ENCODE results near the gene SNCAIP. TPM values are rescaled to one million over a fixed set of nuclear protein-coding genes. Genes with fewer than 3 reads are reported as not detected.

Gene SNCAIP
- total RNA-seq, 1 experiment from 2014 or later: 3.0 TPM

- peak; percentile 77 for DNase-seq
- H3K36me3 Mint-ChIP-seq (ENCODE audit: insufficient read depth in 1 of 3, low read depth in 3 of 3): no peaks in the 10 kb centered on the region
- no peak overlapping the region for H3K18ac ChIP-seq (ENCODE audit: insufficient read length, low read depth, low read length)
- H3K27me3 Mint-ChIP-seq (ENCODE audit: low read depth): no peaks in the 10 kb centered on the region
- H3K4me2 ChIP-seq (ENCODE audit: insufficient read depth, insufficient read length, low read length): no peak overlapping the region
- H2BK20ac ChIP-seq (ENCODE audit: low read depth, low read length, poor library complexity, severe bottlenecking): no peak overlapping the region
- no peak overlapping the region for H4K5ac ChIP-seq (ENCODE audit: insufficient read length, low read depth, low read length)
- H2BK12ac ChIP-seq (ENCODE audit: insufficient read length, low read depth, low read length): no peak overlapping the region
- peaks cover 15 to 24% of the 10 kb centered on the region in 2 experiments for H3K4me1 Mint-ChIP-seq
- H3K9me3 ChIP-seq (ENCODE audit: control insufficient read depth, low read depth, low read length): no peaks in the 10 kb centered on the region
- no peak overlapping the region for H2AFZ ChIP-seq (ENCODE audit: low read length)
- no peak overlapping the region for H2BK15ac ChIP-seq (ENCODE audit: low read depth, low read length)
- no peak overlapping the region for H4K8ac ChIP-seq (replicated peaks; ENCODE audit: insufficient read length, low read depth, low read length)
- peak overlapping the region in 1 of 3 experiments; percentile 54; a peak in 1 of 7 replicates for H3K27ac Mint-ChIP-seq
- no peak overlapping the region for H3K56ac ChIP-seq (ENCODE audit: insufficient read length, low read depth, low read length)
- H3K27me3 ChIP-seq (ENCODE audit: insufficient read depth, low read length): no peaks in the 10 kb centered on the region
- WGBS (ENCODE audit: extremely low coverage, insufficient read length, low lambda C conversion rate): no CpG with 5 or more reads among the region's 7 CpGs
- TF ChIP-seq, protein P1, sequence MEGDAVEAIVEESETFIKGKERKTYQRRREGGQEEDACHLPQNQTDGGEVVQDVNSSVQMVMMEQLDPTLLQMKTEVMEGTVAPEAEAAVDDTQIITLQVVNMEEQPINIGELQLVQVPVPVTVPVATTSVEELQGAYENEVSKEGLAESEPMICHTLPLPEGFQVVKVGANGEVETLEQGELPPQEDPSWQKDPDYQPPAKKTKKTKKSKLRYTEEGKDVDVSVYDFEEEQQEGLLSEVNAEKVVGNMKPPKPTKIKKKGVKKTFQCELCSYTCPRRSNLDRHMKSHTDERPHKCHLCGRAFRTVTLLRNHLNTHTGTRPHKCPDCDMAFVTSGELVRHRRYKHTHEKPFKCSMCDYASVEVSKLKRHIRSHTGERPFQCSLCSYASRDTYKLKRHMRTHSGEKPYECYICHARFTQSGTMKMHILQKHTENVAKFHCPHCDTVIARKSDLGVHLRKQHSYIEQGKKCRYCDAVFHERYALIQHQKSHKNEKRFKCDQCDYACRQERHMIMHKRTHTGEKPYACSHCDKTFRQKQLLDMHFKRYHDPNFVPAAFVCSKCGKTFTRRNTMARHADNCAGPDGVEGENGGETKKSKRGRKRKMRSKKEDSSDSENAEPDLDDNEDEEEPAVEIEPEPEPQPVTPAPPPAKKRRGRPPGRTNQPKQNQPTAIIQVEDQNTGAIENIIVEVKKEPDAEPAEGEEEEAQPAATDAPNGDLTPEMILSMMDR (conservative IDR thresholded peaks at IDR 0.05): peak; percentile 83
- H3K14ac ChIP-seq (ENCODE audit: insufficient read depth, low read length): no peak overlapping the region
- H4K20me1 ChIP-seq (ENCODE audit: control insufficient read depth, insufficient read depth, insufficient read length): no peaks in the 10 kb centered on the region
- H2BK5ac ChIP-seq (ENCODE audit: insufficient read length, low read length): no peak overlapping the region
- no peak overlapping the region for H3K27ac ChIP-seq (ENCODE audit: insufficient read length, low read depth, low read length)
- H3K23ac ChIP-seq (ENCODE audit: insufficient read length, low read depth, low read length): no peak overlapping the region
- H3K9me3 Mint-ChIP-seq: no peaks in the 10 kb centered on the region
- H3K4ac ChIP-seq (ENCODE audit: low read depth, low read length): no peak overlapping the region
- H2BK120ac ChIP-seq (ENCODE audit: low read depth, low read length, poor library complexity, severe bottlenecking): no peak overlapping the region
- H4K91ac ChIP-seq (ENCODE audit: insufficient read length, low read depth, low read length): no peak overlapping the region
- no peak overlapping the region for H3T11ph ChIP-seq (ENCODE audit: low read length)
- no peaks in the 10 kb centered on the region for H3K4me1 ChIP-seq (ENCODE audit: insufficient read depth, low read length)
- no peaks in the 10 kb centered on the region for H3K79me2 ChIP-seq (ENCODE audit: insufficient read depth, low read length)
- H3K4me3 Mint-ChIP-seq: no peak overlapping the region
- H3K79me1 ChIP-seq (ENCODE audit: insufficient read depth, low read depth, low read length, poor library complexity, severe bottlenecking): no peaks in the 10 kb centered on the region
- no peaks in the 10 kb centered on the region for H3K23me2 ChIP-seq (ENCODE audit: insufficient read length, low read depth, low read length, poor library complexity, severe bottlenecking)
- H2AK5ac ChIP-seq (ENCODE audit: insufficient read length, low read length): no peak overlapping the region
- no peak overlapping the region for H3K9ac ChIP-seq (ENCODE audit: extremely low read depth, insufficient read length, low read length)
These were observed 103.2 kb downstream of the SNCAIP start for GRCh38 chr5:122415030-122415800.
